Activated T-cell treated with anti-CD3 and anti-CD28 coated beads, Interleukin-2, amount 50 U/mL, for 72 hours (primary cell): Measurements from ENCODE around the gene TBC1D2. TPM values are rescaled to one million over a fixed set of nuclear protein-coding genes. Genes with fewer than 3 reads are reported as not detected.

Source experiments
- ATAC-seq, 2 donors: fragments of 150-1000 bp; cut with Tn5 transposase; replicated peaks in 1 of 2; 2 replicates each; pipeline ENCODE4 v1.10.0; 2021; ENCODE audit warnings: moderate library complexity in 2 of 2, mild to moderate bottlenecking in 1 of 2
- DNase-seq, 2 donors: peaks; one replicate each; pipeline ENCODE4 v3.0.0; 2021 to 2022; ENCODE audit warnings: mixed read lengths in 1 of 2
- H3K27ac Mint-ChIP-seq: one replicate; pipeline ENCODE4 v1.8.0; 2022; ENCODE audit warnings: mild to moderate bottlenecking, moderate library complexity, mixed read lengths
- H3K27me3 Mint-ChIP-seq: one replicate; pipeline ENCODE4 v1.8.0; 2022; ENCODE audit warnings: low read depth, mixed read lengths
- H3K36me3 Mint-ChIP-seq, 2 donors: one replicate each; pipeline ENCODE4 v1.8.0; 2022; ENCODE audit warnings: mixed read lengths in 2 of 2, mild to moderate bottlenecking in 1 of 2; ENCODE audit not compliant: insufficient read depth in 2 of 2
- H3K4me1 Mint-ChIP-seq: one replicate; pipeline ENCODE4 v1.8.0; 2022; ENCODE audit warnings: low read depth, mixed read lengths
- H3K4me3 Mint-ChIP-seq, 2 donors: one replicate each; pipeline ENCODE4 v1.8.0; 2022; ENCODE audit warnings: mild to moderate bottlenecking in 2 of 2, mixed read lengths in 2 of 2, moderate library complexity in 2 of 2
- H3K9me3 Mint-ChIP-seq, 2 donors: one replicate each; pipeline ENCODE4 v1.8.0; 2022; ENCODE audit warnings: mixed read lengths in 2 of 2
- total RNA-seq, 2 donors: library from RNA; stranded (reverse); gene quantifications; one replicate each; pipeline ENCODE4 v1.2.3, GENCODE V29; 2022

TBC1D2 gene
- total RNA-seq, 2 donors from 2014 or later = 5.8 to 6.0 TPM

DNA sequence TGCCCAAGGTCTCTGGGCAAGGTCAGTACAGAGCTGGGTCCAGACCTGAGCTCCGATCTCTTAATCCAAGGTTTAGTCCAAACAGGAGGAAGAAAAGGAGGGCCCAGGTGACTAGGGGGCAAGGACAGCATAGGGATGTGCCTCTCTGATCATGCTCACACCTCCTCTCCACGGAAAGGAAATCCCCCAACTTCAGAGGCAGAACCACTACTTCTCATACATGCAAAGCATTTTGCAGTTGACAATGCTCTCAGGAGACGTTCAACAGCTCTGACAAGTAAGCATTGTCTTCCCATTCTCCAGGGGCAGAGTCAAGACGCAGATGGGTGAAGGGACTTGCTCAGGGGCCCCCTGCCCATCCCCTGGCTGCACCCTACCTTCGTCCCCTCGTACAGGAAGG is 54.3 kb downstream of the TBC1D2 start:
- H3K4me1 Mint-ChIP-seq = no peaks in the 10 kb centered on the region
- H3K27me3 Mint-ChIP-seq = no peaks in the 10 kb centered on the region
- no peaks in the 10 kb centered on the region for H3K36me3 Mint-ChIP-seq
- H3K9me3 Mint-ChIP-seq = no peaks in the 10 kb centered on the region
- no peak overlapping the region for H3K27ac Mint-ChIP-seq
- no peak for DNase-seq
- no peak overlapping the region for H3K4me3 Mint-ChIP-seq
- peak in 1 of 2 donors; percentile 16 for ATAC-seq

DNA sequence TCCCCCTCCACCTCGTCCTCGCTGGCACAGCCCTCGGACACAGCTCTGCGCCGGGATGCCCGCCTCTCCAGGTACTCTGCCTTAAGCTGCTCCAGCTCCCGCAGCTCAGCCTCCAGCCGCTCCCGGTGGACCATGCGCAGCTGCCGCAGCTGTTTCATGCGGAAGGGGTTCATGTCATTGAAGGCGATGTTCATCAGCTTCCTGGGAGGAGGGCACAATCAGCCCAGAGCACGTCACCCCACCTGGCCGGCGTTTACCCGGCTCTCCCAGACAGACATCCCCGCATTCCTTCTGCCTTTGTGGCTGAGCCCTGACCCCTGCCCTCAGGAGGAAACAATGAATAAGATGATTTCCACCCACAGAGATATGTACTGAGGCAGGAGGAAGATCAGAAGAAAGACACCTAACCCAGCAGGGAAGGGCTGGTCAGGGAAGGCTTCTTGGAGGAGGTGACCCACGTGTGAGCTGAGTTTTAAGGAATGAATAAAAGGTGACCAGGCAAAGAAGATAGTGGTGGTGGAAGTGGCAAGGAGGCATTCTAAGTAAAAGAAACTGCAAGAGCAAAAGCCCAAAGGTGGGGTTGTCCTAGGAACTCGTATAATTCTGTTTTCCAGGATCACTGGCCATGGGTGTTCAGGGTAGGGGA is 55.9 kb downstream of the TBC1D2 start:
- no peak overlapping the region for H3K27ac Mint-ChIP-seq
- H3K36me3 Mint-ChIP-seq = no peaks in the 10 kb centered on the region
- ATAC-seq (no peak), DNase-seq (no peak)
- no peaks in the 10 kb centered on the region for H3K4me1 Mint-ChIP-seq
- no peak overlapping the region for H3K4me3 Mint-ChIP-seq
- no peaks in the 10 kb centered on the region for H3K9me3 Mint-ChIP-seq
- H3K27me3 Mint-ChIP-seq = no peaks in the 10 kb centered on the region

DNA sequence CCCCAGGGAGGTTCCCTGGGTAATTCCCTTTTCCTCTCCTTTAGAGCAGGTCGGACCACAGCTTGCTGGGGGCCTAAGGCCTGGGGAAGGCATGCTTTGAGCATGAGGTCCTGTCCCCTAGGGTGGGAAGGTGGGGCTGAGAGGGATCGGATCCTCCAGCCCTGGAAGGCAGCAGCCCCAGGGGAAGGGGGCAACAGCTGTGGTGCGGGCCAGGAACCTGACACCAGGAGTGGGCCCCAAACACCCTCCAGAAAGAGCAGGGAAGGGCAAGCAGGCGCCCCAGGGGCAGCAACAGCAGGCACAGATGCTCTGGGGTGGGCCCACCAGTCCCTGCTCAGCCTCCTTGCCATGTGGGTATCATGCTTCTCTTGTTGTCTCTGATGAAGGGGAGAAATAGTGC is 59.8 kb downstream of the TBC1D2 start:
- no peaks in the 10 kb centered on the region for H3K36me3 Mint-ChIP-seq
- no peaks in the 10 kb centered on the region for H3K4me1 Mint-ChIP-seq
- no peaks in the 10 kb centered on the region for H3K27me3 Mint-ChIP-seq
- no peak overlapping the region for H3K27ac Mint-ChIP-seq
- no peak overlapping the region for H3K4me3 Mint-ChIP-seq
- no peak for DNase-seq
- no peak for ATAC-seq
- no peaks in the 10 kb centered on the region for H3K9me3 Mint-ChIP-seq

DNA sequence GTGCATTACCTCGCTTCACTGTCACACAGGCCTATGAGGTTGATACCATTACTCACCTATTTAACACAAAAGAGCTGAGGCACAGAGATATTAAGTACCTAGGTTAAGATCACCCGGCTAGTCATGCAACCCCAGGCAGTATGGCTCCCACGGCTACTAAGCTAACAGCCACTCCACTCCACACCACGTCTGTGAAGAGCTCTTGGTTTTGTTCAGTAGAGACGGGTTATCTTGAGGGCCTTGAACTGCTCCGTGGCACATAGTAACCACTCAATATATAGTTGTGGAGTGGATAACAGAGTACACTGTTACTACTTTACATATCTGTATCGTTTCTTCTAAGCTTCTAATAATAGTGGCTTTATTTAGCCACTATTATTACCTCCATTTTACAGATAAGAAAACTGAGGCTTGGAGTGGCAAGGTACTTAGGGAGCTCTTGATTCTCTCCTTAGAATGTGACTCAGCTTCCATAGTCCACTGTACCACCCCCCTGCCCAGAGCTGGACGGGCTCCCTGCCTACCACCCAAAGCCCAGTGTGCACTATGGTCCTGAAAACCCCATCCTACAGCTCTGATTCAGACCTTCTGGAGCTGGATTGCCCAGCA is 62.0 kb downstream of the TBC1D2 start:
- Mint-ChIP-seq H3K4me1 (peaks cover 17% of the 10 kb centered on the region), H3K27me3 (no peaks in the 10 kb centered on the region), H3K36me3 (no peaks in the 10 kb centered on the region), H3K4me3 (peak overlapping the region; percentile 85 to 92), H3K27ac (peak overlapping the region; percentile 33), H3K9me3 (no peaks in the 10 kb centered on the region)
- DNase-seq (no peak), ATAC-seq (no peak)

DNA sequence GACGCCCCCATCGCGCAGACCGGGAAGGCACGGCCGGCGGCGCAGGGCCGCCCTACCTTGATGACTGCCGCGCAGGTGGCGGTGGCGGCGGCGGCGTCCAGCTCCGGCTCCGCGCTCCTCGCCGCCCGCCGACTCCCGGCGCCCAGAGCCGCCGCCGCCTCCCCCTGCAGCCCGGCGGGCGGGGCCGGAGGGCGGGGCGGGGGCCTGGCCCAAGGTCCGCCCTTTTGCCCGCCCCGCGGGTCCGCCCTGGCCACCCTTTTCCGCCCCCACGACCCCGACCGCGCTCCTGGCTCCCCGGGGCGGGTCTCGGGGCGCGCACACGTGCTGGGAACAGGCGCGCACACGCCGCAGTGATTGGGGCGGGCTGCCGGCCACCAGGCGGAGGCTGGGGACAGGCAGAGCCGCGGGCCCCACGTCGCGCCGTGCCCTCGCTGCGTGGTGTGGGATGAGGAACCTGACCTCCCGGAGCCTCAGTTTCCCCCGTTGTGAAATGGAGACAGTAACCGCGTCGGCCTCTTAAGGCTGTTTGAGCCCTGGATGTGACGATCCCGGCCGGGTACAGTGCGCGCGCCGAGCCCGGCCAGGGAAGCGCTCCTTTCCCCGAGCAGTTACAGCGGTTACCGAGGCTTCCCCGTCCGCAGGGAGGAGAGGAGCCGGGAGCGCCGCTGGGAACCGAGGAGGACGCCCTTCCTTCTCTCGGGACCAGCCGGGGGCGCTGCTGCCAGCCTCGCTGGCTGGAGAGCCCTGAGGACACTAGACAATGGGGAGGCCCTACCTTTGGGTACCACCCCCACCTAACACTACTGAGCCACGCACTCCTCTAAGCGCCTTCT is 62.7 kb downstream of the TBC1D2 start, which contains the start of gene CORO2A:
CORO2A (minus strand) TSS at position 135 of the 833 bp plus-strand sequence. CDS start 34,977 bp downstream, outside the sequence.
- Mint-ChIP-seq H3K36me3 (no peaks in the 10 kb centered on the region), H3K9me3 (no peaks in the 10 kb centered on the region), H3K4me1 (peaks cover 23% of the 10 kb centered on the region), H3K27ac (peak within 1 kb of the TSS; percentile 33), H3K27me3 (no peaks in the 10 kb centered on the region), H3K4me3 (peak within 1 kb of the TSS; percentile 85 to 92)
- DNase-seq (peak; percentile 85 to 88), ATAC-seq (peak; percentile 87 to 88)

DNA sequence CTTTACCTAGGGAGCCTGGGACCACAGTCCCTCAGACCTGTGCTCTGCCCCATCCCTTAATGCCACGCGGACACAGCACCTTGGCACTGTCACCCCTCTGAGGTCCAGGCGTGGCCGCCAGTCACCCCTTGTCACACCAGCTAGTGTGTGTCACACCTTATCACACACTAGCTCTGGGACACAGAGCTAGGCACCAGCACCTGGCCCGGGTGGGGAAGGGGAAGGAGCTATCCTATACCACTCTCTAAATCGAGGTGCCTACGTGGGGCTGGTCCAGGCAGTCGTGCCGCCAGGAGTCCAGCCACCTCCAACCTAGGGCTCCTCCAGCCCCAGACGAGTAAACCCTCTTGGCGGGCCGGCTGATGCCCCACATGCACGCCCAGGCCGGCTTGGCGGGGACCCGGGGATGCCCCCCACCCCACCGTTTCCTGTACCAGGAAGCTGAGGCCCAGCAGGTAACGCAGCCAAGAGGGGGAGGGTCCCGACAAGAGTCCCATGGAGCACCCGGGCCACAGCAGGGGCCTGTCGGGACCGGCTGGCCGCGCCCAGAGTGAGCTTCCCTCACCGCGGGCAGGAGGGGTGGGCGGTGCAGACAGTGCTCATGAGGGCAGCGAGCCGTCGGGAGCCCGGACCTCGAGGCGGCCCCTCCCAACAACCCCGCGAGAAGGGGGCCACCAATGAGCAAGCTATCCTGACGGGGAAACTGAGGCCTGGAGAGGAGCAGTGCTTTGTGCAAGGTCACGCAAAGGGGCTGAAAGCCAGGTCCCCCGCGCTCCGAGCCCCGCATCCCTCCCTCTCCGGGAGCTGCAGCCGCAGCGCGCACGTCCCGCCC is 63.6 kb downstream of the TBC1D2 start:
- peak; percentile 52 to 56 for ATAC-seq

DNA sequence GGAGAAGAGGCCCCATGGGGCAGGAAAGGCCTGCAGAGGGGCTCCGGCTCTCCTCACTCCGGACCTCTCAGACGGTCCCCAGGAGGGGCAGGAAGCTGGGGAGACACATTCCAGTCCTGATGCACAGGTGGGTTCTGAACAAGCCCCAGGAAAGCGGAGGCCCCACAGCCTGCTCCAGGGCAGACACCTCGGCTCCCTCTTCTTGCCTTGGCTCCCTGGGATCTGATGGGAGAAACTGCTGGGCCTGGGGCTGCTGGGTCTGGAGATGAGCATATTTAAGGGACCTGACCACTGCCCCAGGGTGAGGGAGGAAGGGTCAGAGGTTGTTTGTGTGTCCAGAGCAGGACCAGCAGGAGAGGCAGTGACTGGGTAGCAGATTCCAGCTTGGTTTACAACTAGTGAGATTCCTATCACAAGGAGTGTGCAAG is 64.3 kb downstream of the TBC1D2 start:
- H3K9me3 Mint-ChIP-seq = no peaks in the 10 kb centered on the region
- no peak overlapping the region for H3K27ac Mint-ChIP-seq

More for the DNA sequence above, 63.6 kb downstream of the TBC1D2 start:
- Mint-ChIP-seq H3K27ac (no peak overlapping the region), H3K36me3 (no peaks in the 10 kb centered on the region), H3K9me3 (no peaks in the 10 kb centered on the region), H3K4me1 (peaks cover 23% of the 10 kb centered on the region), H3K4me3 (peak overlapping the region; percentile 84 to 88), H3K27me3 (no peaks in the 10 kb centered on the region)
- peak; percentile 36 to 48 for DNase-seq

DNA sequence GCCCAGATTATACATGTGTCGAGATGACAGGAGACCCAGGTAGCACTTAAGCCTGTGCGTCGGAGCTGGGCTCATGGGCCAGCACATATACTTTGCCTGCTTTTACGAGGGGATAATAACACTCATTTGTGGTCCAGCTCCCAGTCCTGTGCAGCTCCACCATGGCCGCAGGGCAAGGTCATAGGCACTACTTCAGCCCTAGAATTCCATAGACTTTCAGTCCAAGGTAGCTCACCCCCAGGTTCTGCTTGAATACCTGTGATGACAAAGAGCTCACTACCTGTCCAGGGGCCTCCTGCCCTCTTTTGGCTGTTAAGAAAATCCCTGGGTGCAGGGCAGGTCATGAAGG is 64.7 kb downstream of the TBC1D2 start:
- no peak for ATAC-seq
- no peak overlapping the region for H3K27ac Mint-ChIP-seq
- no peaks in the 10 kb centered on the region for H3K36me3 Mint-ChIP-seq
- H3K4me1 Mint-ChIP-seq = peaks cover 23% of the 10 kb centered on the region
- H3K27me3 Mint-ChIP-seq = no peaks in the 10 kb centered on the region
- H3K4me3 Mint-ChIP-seq = peak overlapping the region; percentile 84 to 88
- DNase-seq = no peak
- no peaks in the 10 kb centered on the region for H3K9me3 Mint-ChIP-seq

More for the DNA sequence above, 64.3 kb downstream of the TBC1D2 start:
- H3K27me3 Mint-ChIP-seq = no peaks in the 10 kb centered on the region
- ATAC-seq (no peak), DNase-seq (no peak)
- H3K36me3 Mint-ChIP-seq = no peaks in the 10 kb centered on the region
- H3K4me3 Mint-ChIP-seq = peak overlapping the region; percentile 84 to 88
- peaks cover 23% of the 10 kb centered on the region for H3K4me1 Mint-ChIP-seq

DNA sequence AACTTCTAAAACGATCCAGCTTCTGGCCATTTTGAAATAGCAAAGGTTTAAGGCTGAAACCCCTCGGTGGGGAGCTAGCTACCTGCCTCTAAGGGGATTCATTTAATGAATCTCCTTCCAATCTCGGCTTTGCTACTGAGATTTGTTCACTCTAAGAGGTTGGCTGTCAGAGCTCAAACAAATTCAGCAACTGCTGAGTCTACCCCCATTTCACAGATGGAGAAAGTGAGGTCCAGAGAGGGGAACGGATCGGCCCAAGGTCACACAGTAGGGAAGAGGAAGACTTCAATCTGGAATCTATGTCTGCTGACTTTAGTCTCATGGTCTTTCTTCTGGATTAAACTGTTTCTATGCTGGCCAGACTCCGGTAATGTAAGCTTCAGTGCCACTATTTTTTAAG is 66.0 kb downstream of the TBC1D2 start:
- H3K27ac Mint-ChIP-seq = no peak overlapping the region
- H3K36me3 Mint-ChIP-seq = no peaks in the 10 kb centered on the region
- H3K4me3 Mint-ChIP-seq = no peak overlapping the region
- H3K27me3 Mint-ChIP-seq = no peaks in the 10 kb centered on the region
- H3K4me1 Mint-ChIP-seq = peaks cover 23% of the 10 kb centered on the region
- H3K9me3 Mint-ChIP-seq = no peaks in the 10 kb centered on the region
- DNase-seq (no peak), ATAC-seq (no peak)

DNA sequence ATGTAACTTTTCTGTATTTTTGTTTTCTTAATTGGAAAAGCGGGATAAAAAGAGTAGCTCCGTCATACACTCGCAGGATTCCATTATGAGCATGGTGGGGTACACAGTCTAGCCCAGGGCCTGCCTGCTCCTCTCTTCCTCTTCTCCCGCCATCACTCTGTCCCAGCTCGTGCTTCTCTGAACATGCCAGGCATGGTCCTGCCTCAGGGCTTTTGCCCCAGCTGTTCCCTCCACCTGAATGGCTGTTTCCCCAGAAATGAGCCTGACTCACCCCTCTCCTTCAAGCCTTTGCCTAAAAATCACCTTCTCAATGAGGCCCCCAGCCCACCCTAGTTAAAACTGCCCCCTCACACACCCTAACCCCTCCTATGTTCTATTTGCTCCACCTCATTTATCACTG is 67.5 kb downstream of the TBC1D2 start:
- H3K9me3 Mint-ChIP-seq = no peaks in the 10 kb centered on the region
- H3K36me3 Mint-ChIP-seq = no peaks in the 10 kb centered on the region
- ATAC-seq (no peak), DNase-seq (no peak)
- H3K27me3 Mint-ChIP-seq = no peaks in the 10 kb centered on the region
- H3K27ac Mint-ChIP-seq = no peak overlapping the region
- peaks cover 23% of the 10 kb centered on the region for H3K4me1 Mint-ChIP-seq
- no peak overlapping the region for H3K4me3 Mint-ChIP-seq

DNA sequence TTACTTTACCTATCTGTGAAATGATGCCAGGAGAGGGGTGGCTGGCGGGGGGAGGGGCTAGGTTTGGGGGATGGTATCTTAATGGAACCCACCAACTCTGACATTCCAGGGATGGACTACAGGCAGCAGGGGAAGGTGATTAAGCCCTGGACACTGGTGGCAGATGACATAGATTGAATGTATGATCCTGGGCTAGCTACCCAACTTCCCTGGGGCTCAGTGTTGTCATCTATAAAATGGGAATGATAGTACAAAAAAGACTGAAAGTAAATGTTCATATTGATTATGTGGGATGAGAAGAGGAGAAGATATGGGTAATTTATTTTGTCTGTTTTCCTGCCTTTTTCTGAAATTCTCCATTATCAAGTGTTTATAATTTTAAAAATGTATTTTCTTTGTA is 69.2 kb downstream of the TBC1D2 start:
- Mint-ChIP-seq H3K4me1 (peaks cover 25% of the 10 kb centered on the region), H3K4me3 (no peak overlapping the region), H3K27me3 (no peaks in the 10 kb centered on the region), H3K36me3 (no peaks in the 10 kb centered on the region), H3K27ac (no peak overlapping the region), H3K9me3 (no peaks in the 10 kb centered on the region)
- ATAC-seq (no peak), DNase-seq (no peak)

DNA sequence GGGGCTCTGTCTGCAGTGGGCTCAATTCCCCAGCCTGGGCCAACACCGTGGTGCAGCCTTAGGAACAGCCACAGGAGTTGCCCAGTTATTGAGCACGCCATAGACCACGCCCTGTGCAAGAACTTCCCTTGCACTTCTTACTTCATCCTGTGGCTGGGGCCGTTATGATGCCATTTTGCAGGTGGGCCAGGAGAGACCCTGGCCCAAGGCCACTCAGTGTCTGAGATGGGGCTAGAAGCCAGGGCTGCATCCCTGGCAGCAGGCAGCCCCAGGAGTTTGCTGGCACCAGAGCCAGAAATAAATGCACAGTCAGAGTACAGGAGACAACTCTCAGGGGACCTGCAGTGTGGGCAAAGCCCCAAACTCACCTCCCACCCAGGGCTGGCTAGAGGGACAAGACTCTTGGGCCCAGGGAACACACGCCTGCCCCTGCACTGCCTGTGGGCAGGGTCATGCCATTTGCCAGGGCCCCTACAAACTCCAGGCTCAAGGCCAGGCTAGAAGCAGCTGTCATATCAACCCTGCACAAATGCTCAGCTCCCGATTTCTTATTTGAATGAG is 69.8 kb downstream of the TBC1D2 start:
- H3K27ac Mint-ChIP-seq = no peak overlapping the region

More for the DNA sequence above, 69.8 kb downstream of the TBC1D2 start:
- ATAC-seq = no peak
- peaks cover 29% of the 10 kb centered on the region for H3K4me1 Mint-ChIP-seq
- DNase-seq = no peak
- H3K9me3 Mint-ChIP-seq = no peaks in the 10 kb centered on the region
- H3K27me3 Mint-ChIP-seq = no peaks in the 10 kb centered on the region
- H3K4me3 Mint-ChIP-seq = no peak overlapping the region
- no peaks in the 10 kb centered on the region for H3K36me3 Mint-ChIP-seq
